Gastroesophageal sphincter (tissue), 4 donors: ENCODE data around the gene AKAP11. TPM values are rescaled to one million over a fixed set of nuclear protein-coding genes. Genes with fewer than 3 reads are reported as not detected.

Source experiments
- ATAC-seq: fragments of 150-250 bp; one replicate; pipeline ENCODE4 v1.9.1; 2016; ENCODE audit warnings: mild to moderate bottlenecking, moderate library complexity
- H3K27ac ChIP-seq, 4 donors: fragments of 200-600 bp; sonication (generic) in 3 of 4; 1 replicate in 3 of 4; 2 replicates in 1 of 4; pipeline ENCODE4 v1.5.1; 2016 to 2019
- H3K27me3 ChIP-seq: fragments of 200-600 bp; sonication (generic); one replicate; pipeline ENCODE4 v1.5.1; 2019
- H3K36me3 ChIP-seq, 2 donors: fragments of 200-600 bp; sonication (generic); one replicate each; pipeline ENCODE4 v1.5.1; 2019; ENCODE audit warnings: control low read depth in 1 of 2
- H3K4me1 ChIP-seq, 3 donors: fragments of 200-600 bp; sonication (generic); 1 replicate in 2 of 3; 2 replicates in 1 of 3; pipeline ENCODE4 v1.5.1; 2016 to 2019; ENCODE audit warnings: control low read depth in 2 of 3
- H3K4me3 ChIP-seq, 2 donors: fragments of 200-600 bp; sonication (generic); one replicate each; pipeline ENCODE4 v1.5.1; 2019; ENCODE audit warnings: mild to moderate bottlenecking in 1 of 2, moderate library complexity in 1 of 2
- H3K9me3 ChIP-seq, 3 donors: fragments of 200-600 bp; sonication (generic); one replicate each; pipeline ENCODE4 v1.5.1; 2017 to 2019; ENCODE audit warnings: control low read depth in 2 of 3
- CTCF ChIP-seq, 4 experiments: fragments of 200-600 bp in 2 of 4; fragments of 450-650 bp in 2 of 4; sonication (generic) in 1 of 4; IDR thresholded peaks; one replicate each; pipeline ENCODE4 v1.5.1; 2017 to 2019; ENCODE audit warnings: antibody characterized with exemption in 4 of 4, mild to moderate bottlenecking in 2 of 4, moderate library complexity in 2 of 4
- EP300 ChIP-seq: sonication (generic); formaldehyde crosslinking; IDR thresholded peaks from one replicate; pipeline ENCODE4 v1.6.1; 2017; ENCODE audit warnings: antibody characterized with exemption, mild to moderate bottlenecking
- POLR2A ChIP-seq, 2 donors: fragments of 450-650 bp; IDR thresholded peaks; one replicate each; pipeline ENCODE4 v1.6.1; 2017; ENCODE audit warnings: antibody characterized with exemption in 2 of 2, mild to moderate bottlenecking in 2 of 2, moderate library complexity in 1 of 2
- POLR2AphosphoS5 ChIP-seq: sonication (generic); formaldehyde crosslinking; IDR thresholded peaks from one replicate; pipeline ENCODE4 v1.6.1; 2017; ENCODE audit warnings: antibody characterized with exemption
- WGBS, 2 donors: methylation state at CpG; one replicate each; pipeline ENCODE4 v1.1.5; 2018; ENCODE audit warnings: low coverage in 1 of 2; 5-methylcytosine and 5-hydroxymethylcytosine counted together
- total RNA-seq, 4 donors: library from RNA; depleted of rRNA; stranded (reverse); fragments of >200 nt; gene quantifications; one replicate each; pipeline ENCODE4 v1.1.0, GENCODE V29; 2016

AKAP11 gene
- total RNA-seq, 4 donors from 2014 or later: 41.1 to 53.4 (median 45.3) TPM

- H3K4me3 ChIP-seq: no peak overlapping the region
- H3K4me1 ChIP-seq: no peaks in the 10 kb centered on the region
These were observed 12.4 kb upstream of the AKAP11 start for GRCh38 chr13:42259515-42259914.

DNA sequence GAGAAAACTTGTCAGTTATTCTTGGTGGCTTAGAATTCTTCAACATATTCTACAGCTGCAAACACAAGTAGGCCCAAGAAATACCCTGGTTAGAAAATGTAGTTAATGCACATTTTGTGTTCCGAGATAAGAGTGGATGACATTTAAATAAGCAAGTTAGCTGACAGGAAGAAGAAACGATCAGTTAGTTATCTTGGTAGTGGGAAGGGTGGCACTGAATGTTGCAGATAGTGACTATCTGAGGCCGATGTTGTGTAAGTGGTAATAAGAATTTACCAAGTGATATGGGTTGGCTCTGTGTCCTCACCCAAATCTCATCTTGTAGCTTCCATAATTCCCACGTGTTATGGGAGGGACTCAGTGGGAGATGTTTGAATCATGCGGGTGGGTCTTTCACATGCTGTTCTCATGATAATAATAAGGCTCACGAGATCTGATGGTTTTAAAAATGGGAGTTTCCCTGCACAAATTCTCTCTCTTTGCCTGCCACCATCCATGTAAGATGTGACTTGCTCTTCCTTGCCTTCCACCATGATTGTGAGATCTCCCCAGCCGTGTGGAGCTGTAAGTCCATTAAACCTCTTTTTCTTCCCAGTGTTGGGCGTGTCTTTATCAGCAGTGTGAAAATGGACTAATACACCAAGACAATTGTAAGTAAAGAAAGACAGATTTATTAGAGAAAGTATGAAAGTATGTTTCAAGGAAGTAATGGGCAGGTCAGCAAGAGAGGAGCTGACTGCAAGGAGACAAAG is 10.9 kb upstream of the AKAP11 start:
- TF ChIP-seq POLR2A (IDR thresholded peaks at IDR 0.05): no peak
- TF ChIP-seq POLR2AphosphoS5: no peak
- no peak for TF ChIP-seq CTCF (IDR thresholded peaks at IDR 0.05)
- no peak for TF ChIP-seq EP300
- Histone ChIP-seq H3K4me1 (no peaks in the 10 kb centered on the region), H3K4me3 (no peak overlapping the region), H3K36me3 (no peaks in the 10 kb centered on the region), H3K27me3 (peaks cover 7% of the 10 kb centered on the region), H3K9me3 (no peaks in the 10 kb centered on the region), H3K27ac (no peak overlapping the region)
- 86 to 89% methylated on average over 5 to 6 of the region's 8 CpGs for WGBS, 2 donors
- no peak for ATAC-seq

More at GRCh38 chr13:42259515-42259914, 12.4 kb upstream of the AKAP11 start:
- TF ChIP-seq EP300: no peak
- TF ChIP-seq POLR2A (IDR thresholded peaks at IDR 0.05): no peak
- no peak for TF ChIP-seq CTCF (IDR thresholded peaks at IDR 0.05)
- no peak for TF ChIP-seq POLR2AphosphoS5
- Histone ChIP-seq H3K27ac (no peak overlapping the region), H3K9me3 (no peaks in the 10 kb centered on the region), H3K36me3 (no peaks in the 10 kb centered on the region), H3K27me3 (peaks cover 7% of the 10 kb centered on the region)
- WGBS, 2 donors: 79 to 84% methylated on average over 4 of the region's 4 CpGs
- ATAC-seq: no peak

DNA sequence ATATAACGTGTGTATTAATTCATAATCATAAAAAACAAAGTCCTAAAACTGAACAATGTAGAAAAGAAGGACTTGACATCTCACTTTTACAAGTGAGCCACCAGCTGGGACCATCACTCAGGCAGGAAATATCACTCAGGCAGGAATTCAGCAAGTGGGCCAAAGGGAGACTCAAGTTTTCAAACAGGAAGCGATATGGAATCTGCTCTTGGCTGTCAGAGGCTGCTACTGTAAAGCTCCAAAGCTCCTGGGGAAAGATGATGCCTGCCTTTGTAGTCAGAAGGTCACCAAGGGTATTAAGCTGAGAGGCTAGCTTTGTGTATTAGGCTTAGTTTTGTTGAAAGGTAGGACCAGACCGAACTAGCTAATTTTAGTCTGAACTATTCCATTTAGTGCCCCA is 5.5 kb upstream of the AKAP11 start:
- WGBS, 2 donors: 18 to 27% methylated on average over 3 of the region's 3 CpGs
- Histone ChIP-seq H3K4me3 (no peak overlapping the region), H3K27me3 (no peaks in the 10 kb centered on the region), H3K9me3 (no peaks in the 10 kb centered on the region), H3K27ac (no peak overlapping the region), H3K4me1 (peaks cover 0 to 8% (median 0%) of the 10 kb centered on the region in 3 donors), H3K36me3 (no peaks in the 10 kb centered on the region)
- no peak for TF ChIP-seq POLR2A (IDR thresholded peaks at IDR 0.05)
- TF ChIP-seq EP300: no peak
- TF ChIP-seq CTCF (IDR thresholded peaks at IDR 0.05): no peak
- TF ChIP-seq POLR2AphosphoS5: no peak
- ATAC-seq: no peak

DNA sequence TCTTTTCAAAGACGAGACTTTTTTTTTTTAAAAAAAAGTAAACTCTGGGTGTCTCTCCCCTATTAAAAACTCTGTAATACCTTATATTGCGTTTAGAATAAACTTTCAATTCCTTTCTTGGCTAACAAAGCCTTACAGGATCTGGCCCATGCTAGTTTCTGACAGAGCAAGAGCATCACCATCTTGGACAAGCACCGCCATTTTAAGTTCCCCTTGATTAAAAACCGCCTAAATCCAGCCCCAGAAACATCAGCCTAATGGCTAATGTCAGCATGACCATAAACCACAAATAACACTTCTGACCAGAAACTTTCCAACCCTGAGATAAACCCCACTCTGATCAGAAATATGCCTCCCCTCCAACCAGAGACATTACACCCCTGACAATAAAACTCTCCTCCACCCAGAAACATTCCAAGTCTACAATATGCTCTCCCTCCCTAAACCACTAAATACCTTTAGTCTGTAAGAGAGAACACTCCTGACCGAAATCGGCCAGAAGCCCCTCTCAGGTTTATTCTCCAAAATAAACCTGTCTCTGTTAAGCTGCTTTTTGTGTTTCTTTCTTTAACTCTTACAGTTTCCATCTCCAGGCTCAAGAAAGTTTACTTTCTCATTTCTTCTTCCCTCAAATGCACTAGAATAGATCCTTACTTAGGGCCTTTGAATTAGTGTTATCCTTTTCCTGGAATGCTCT is 1.6 kb upstream of the AKAP11 start:
- 89 to 91% methylated on average over 5 of the region's 6 CpGs for WGBS, 2 donors
- TF ChIP-seq CTCF (IDR thresholded peaks at IDR 0.05) (no peak), EP300 (no peak), POLR2AphosphoS5 (no peak), POLR2A (IDR thresholded peaks at IDR 0.05) (no peak)
- ATAC-seq: no peak

DNA sequence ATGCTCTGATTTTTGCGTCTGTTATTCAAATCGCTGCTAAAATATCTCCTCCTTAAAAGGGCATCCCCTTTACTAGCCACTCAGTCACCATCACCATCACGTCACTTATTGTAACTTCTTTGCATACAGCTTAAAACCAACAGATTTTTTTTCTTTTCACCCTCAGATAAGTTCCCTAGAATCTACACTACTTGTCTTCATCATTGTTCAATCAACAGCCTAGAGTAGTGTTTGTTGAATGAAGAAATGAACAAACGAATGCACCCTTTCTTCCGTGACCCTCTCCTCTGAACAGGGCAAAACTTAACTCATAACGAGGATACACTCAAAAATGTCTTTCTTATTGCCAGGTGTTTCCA is 1.1 kb upstream of the AKAP11 start:
- Histone ChIP-seq H3K27ac (peak overlapping the region in 3 of 4 donors; percentile 91 to 94 (median 93)), H3K4me1 (peaks cover 0 to 37% (median 5%) of the 10 kb centered on the region in 3 donors), H3K9me3 (no peaks in the 10 kb centered on the region), H3K27me3 (no peaks in the 10 kb centered on the region), H3K36me3 (no peaks in the 10 kb centered on the region), H3K4me3 (peak overlapping the region; percentile 89 to 94)
- WGBS, 2 donors: 78 to 80% methylated on average over 3 to 6 of the region's 6 CpGs
- TF ChIP-seq CTCF (IDR thresholded peaks at IDR 0.05): no peak
- no peak for TF ChIP-seq EP300
- TF ChIP-seq POLR2AphosphoS5: no peak
- TF ChIP-seq POLR2A (IDR thresholded peaks at IDR 0.05): no peak
- ATAC-seq: no peak

More for the DNA sequence above, 1.6 kb upstream of the AKAP11 start:
- H3K27ac ChIP-seq: no peak overlapping the region
- H3K9me3 ChIP-seq: no peaks in the 10 kb centered on the region
- H3K36me3 ChIP-seq: no peaks in the 10 kb centered on the region
- no peaks in the 10 kb centered on the region for H3K27me3 ChIP-seq
- peaks cover 0 to 31% (median 5%) of the 10 kb centered on the region in 3 donors for H3K4me1 ChIP-seq
- no peak overlapping the region for H3K4me3 ChIP-seq
